Activated naive CD8-positive, alpha-beta T cell treated with anti-CD3 and anti-CD28 coated beads, Interleukin-2, amount 50 U/mL, for 24 hours (primary cell): Measurements from ENCODE around the gene ETV2.
"Not testable (repeated sequence)": the region's sequence is repeated elsewhere in the genome, so short reads cannot be mapped to it uniquely, and the experiment has no call there.

Experiments
- ATAC-seq: fragments of 150-1000 bp; cut with Tn5 transposase; one replicate; pipeline ENCODE4 v1.10.0; 2021
- DNase-seq: peaks from one replicate; pipeline ENCODE4 v3.0.0; 2021
- H3K27ac Mint-ChIP-seq: one replicate; pipeline ENCODE4 v1.8.0; 2021; ENCODE audit warnings: mild to moderate bottlenecking, mixed read lengths
- H3K27me3 Mint-ChIP-seq: one replicate; pipeline ENCODE4 v1.8.0; 2021; ENCODE audit warnings: mixed read lengths
- H3K36me3 Mint-ChIP-seq: one replicate; pipeline ENCODE4 v1.8.0; 2021; ENCODE audit warnings: low read depth, mixed read lengths
- H3K4me1 Mint-ChIP-seq: one replicate; pipeline ENCODE4 v1.8.0; 2021; ENCODE audit warnings: mixed read lengths
- H3K4me3 Mint-ChIP-seq: one replicate; pipeline ENCODE4 v1.8.0; 2021; ENCODE audit warnings: mild to moderate bottlenecking, moderate library complexity, mixed read lengths
- H3K9me3 Mint-ChIP-seq: one replicate; pipeline ENCODE4 v1.8.0; 2021; ENCODE audit warnings: mixed read lengths

Gene ETV2

GRCh38 chr19:35663981-35664380 is 22.4 kb downstream of the ETV2 start:
- Mint-ChIP-seq H3K36me3 (peaks cover 30% of the 10 kb centered on the region), H3K4me3 (no peak overlapping the region), H3K9me3 (no peaks in the 10 kb centered on the region), H3K27me3 (no peaks in the 10 kb centered on the region), H3K4me1 (no peaks in the 10 kb centered on the region), H3K27ac (no peak overlapping the region)
- DNase-seq (no peak), ATAC-seq (no peak)

GRCh38 chr19:35665157-35665556 is 23.6 kb downstream of the ETV2 start:
- H3K27ac Mint-ChIP-seq, result no peak overlapping the region
- peaks cover 24% of the 10 kb centered on the region for H3K36me3 Mint-ChIP-seq
- H3K9me3 Mint-ChIP-seq, result no peaks in the 10 kb centered on the region
- no peaks in the 10 kb centered on the region for H3K4me1 Mint-ChIP-seq
- ATAC-seq (no peak), DNase-seq (no peak)
- no peak overlapping the region for H3K4me3 Mint-ChIP-seq
- H3K27me3 Mint-ChIP-seq, result peaks cover 7% of the 10 kb centered on the region

- H3K4me1 Mint-ChIP-seq, result no peaks in the 10 kb centered on the region
- peaks cover 8% of the 10 kb centered on the region for H3K27me3 Mint-ChIP-seq
- no peak for DNase-seq
- peaks cover 21% of the 10 kb centered on the region for H3K36me3 Mint-ChIP-seq
- H3K4me3 Mint-ChIP-seq, result no peak overlapping the region
- no peaks in the 10 kb centered on the region for H3K9me3 Mint-ChIP-seq
- H3K27ac Mint-ChIP-seq, result no peak overlapping the region
- no peak for ATAC-seq
Observed at GRCh38 chr19:35665604-35666003, 24.1 kb downstream of the ETV2 start.

- no peak within 1 kb of the TSS for H3K4me3 Mint-ChIP-seq
- no peaks in the 10 kb centered on the region for H3K9me3 Mint-ChIP-seq
- peak within 1 kb of the TSS; percentile 50 for H3K27ac Mint-ChIP-seq
- no peak for ATAC-seq
- H3K4me1 Mint-ChIP-seq, result no peaks in the 10 kb centered on the region
- no peak for DNase-seq
- peaks cover 12% of the 10 kb centered on the region for H3K27me3 Mint-ChIP-seq
- peaks cover 18% of the 10 kb centered on the region for H3K36me3 Mint-ChIP-seq
Observed at GRCh38 chr19:35666251-35666913, 24.8 kb downstream of the ETV2 start, which contains the start of gene UPK1A. Gene UPK1A (plus strand): TSS chr19:35666517. CDS start chr19:35666813, 296 bp downstream.

- no peak overlapping the region for H3K27ac Mint-ChIP-seq
- H3K4me3 Mint-ChIP-seq, result no peak overlapping the region
- no peak for ATAC-seq
- no peaks in the 10 kb centered on the region for H3K36me3 Mint-ChIP-seq
- H3K4me1 Mint-ChIP-seq, result peaks cover 8% of the 10 kb centered on the region
- H3K9me3 Mint-ChIP-seq, result no peaks in the 10 kb centered on the region
- DNase-seq, result no peak
- H3K27me3 Mint-ChIP-seq, result peaks cover 30% of the 10 kb centered on the region
Observed at GRCh38 chr19:35669566-35669965, 28.0 kb downstream of the ETV2 start.

GRCh38 chr19:35669974-35670373 is 28.4 kb downstream of the ETV2 start:
- DNase-seq, result no peak
- Mint-ChIP-seq H3K27me3 (peaks cover 30% of the 10 kb centered on the region), H3K36me3 (no peaks in the 10 kb centered on the region), H3K27ac (no peak overlapping the region), H3K9me3 (no peaks in the 10 kb centered on the region), H3K4me3 (no peak overlapping the region), H3K4me1 (peaks cover 8% of the 10 kb centered on the region)
- no peak for ATAC-seq

GRCh38 chr19:35670686-35671085 is 29.1 kb downstream of the ETV2 start:
- DNase-seq (no peak), ATAC-seq (no peak)
- no peaks in the 10 kb centered on the region for H3K36me3 Mint-ChIP-seq
- peaks cover 31% of the 10 kb centered on the region for H3K27me3 Mint-ChIP-seq
- H3K9me3 Mint-ChIP-seq, result no peaks in the 10 kb centered on the region
- H3K4me3 Mint-ChIP-seq, result no peak overlapping the region
- H3K27ac Mint-ChIP-seq, result no peak overlapping the region
- peaks cover 8% of the 10 kb centered on the region for H3K4me1 Mint-ChIP-seq

- H3K9me3 Mint-ChIP-seq, result no peaks in the 10 kb centered on the region
- ATAC-seq (no peak), DNase-seq (no peak)
- H3K4me3 Mint-ChIP-seq, result no peak overlapping the region
- H3K27me3 Mint-ChIP-seq, result peaks cover 34% of the 10 kb centered on the region
- H3K27ac Mint-ChIP-seq, result no peak overlapping the region
- no peaks in the 10 kb centered on the region for H3K36me3 Mint-ChIP-seq
- H3K4me1 Mint-ChIP-seq, result peaks cover 8% of the 10 kb centered on the region
Observed at GRCh38 chr19:35671818-35672217, 30.3 kb downstream of the ETV2 start.

- ATAC-seq (peak; percentile 94), DNase-seq (peak; percentile 59)
- Mint-ChIP-seq H3K27ac (no peak overlapping the region), H3K27me3 (peaks cover 36% of the 10 kb centered on the region), H3K4me1 (peaks cover 8% of the 10 kb centered on the region), H3K4me3 (peak overlapping the region; percentile 74), H3K9me3 (no peaks in the 10 kb centered on the region), H3K36me3 (no peaks in the 10 kb centered on the region)
Observed at GRCh38 chr19:35673121-35673804, 31.7 kb downstream of the ETV2 start.

GRCh38 chr19:35675589-35676140 is 34.1 kb downstream of the ETV2 start:
- Mint-ChIP-seq H3K4me3 (no peak overlapping the region), H3K27me3 (peaks cover 28% of the 10 kb centered on the region), H3K27ac (no peak overlapping the region), H3K36me3 (no peaks in the 10 kb centered on the region), H3K4me1 (peaks cover 8% of the 10 kb centered on the region), H3K9me3 (no peaks in the 10 kb centered on the region)
- ATAC-seq (no peak), DNase-seq (no peak)

GRCh38 chr19:35689836-35690235 is 48.3 kb downstream of the ETV2 start:
- ATAC-seq (no peak), DNase-seq (no peak)
- H3K4me3 Mint-ChIP-seq, result no peak overlapping the region
- H3K27ac Mint-ChIP-seq, result no peak overlapping the region
- no peaks in the 10 kb centered on the region for H3K9me3 Mint-ChIP-seq
- peaks cover 6% of the 10 kb centered on the region for H3K4me1 Mint-ChIP-seq
- H3K27me3 Mint-ChIP-seq, result no peaks in the 10 kb centered on the region
- H3K36me3 Mint-ChIP-seq, result no peaks in the 10 kb centered on the region

- not testable (repeated sequence) for H3K27me3 Mint-ChIP-seq, DNase-seq, H3K4me3 Mint-ChIP-seq, ATAC-seq, H3K4me1 Mint-ChIP-seq, H3K9me3 Mint-ChIP-seq, H3K27ac Mint-ChIP-seq, H3K36me3 Mint-ChIP-seq
Observed at GRCh38 chr19:35691106-35691505, 49.6 kb downstream of the ETV2 start.

GRCh38 chr19:35692010-35692409 is 50.5 kb downstream of the ETV2 start:
- no peak for DNase-seq
- H3K4me3 Mint-ChIP-seq, result no peak overlapping the region
- H3K36me3 Mint-ChIP-seq, result no peaks in the 10 kb centered on the region
- H3K4me1 Mint-ChIP-seq, result peaks cover 15% of the 10 kb centered on the region
- no peaks in the 10 kb centered on the region for H3K9me3 Mint-ChIP-seq
- no peaks in the 10 kb centered on the region for H3K27me3 Mint-ChIP-seq
- no peak overlapping the region for H3K27ac Mint-ChIP-seq
- ATAC-seq, result no peak

GRCh38 chr19:35693422-35693821 is 51.9 kb downstream of the ETV2 start:
- peaks cover 25% of the 10 kb centered on the region for H3K4me1 Mint-ChIP-seq
- H3K27ac Mint-ChIP-seq, result no peak overlapping the region
- H3K27me3 Mint-ChIP-seq, result no peaks in the 10 kb centered on the region
- no peaks in the 10 kb centered on the region for H3K36me3 Mint-ChIP-seq
- no peaks in the 10 kb centered on the region for H3K9me3 Mint-ChIP-seq
- peak; percentile 3 for ATAC-seq
- DNase-seq, result no peak
- no peak overlapping the region for H3K4me3 Mint-ChIP-seq
